Amniotic epithelial cell (primary cell): ENCODE data around the gene CACNA2D3.

Source experiments
- DNase-seq: peaks from one replicate; pipeline ENCODE4 v3.0.0-alpha.2; 2010; ENCODE audit warnings: low read depth

The CACNA2D3 gene

GRCh38 chr3:55089211-55089610 lies 966.9 kb downstream of the CACNA2D3 start:
- peak; percentile 14 for DNase-seq

DNA sequence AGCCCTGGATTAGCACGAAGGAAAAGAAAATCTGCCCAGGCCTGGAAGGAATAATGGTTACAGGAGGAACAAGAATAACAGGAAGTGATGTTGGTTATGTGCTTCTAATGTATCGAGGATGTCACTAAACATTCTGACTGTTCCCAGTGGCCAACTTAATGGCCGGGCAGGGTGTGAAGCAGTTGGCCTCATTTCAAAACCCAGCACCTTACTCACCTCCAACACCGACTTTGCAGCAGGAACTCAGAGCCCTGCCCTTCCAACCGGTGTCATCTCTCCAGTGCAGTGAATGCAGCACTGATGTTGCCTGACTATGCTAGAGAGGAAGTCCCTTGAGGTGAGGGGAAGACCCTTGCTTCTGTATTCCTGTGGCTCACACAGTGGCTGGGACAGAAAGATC lies 967.9 kb downstream of the CACNA2D3 start:
- DNase-seq, result no peak

DNA sequence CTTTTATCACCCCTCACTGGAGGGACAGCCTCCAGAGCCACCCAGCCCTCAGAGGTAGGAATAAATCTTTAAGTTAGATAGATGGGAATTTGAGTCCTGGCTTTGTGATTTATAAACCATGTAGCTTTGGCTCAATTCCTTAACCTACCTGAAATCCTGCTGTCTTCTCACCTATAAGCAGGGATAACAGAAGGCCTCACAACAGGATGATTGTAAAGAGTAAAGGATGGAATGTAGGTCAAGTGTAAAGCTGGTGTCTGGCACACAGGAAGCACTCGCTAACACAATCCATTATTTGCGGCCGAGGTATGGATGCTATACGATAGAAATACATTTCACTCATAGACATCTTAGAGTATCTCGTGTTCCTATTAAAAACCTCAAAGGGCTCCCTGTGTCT lies 968.4 kb downstream of the CACNA2D3 start:
- DNase-seq, result no peak

- DNase-seq, result peak; percentile 80
Measured at GRCh38 chr3:55091381-55092225, 969.3 kb downstream of the CACNA2D3 start.

DNA sequence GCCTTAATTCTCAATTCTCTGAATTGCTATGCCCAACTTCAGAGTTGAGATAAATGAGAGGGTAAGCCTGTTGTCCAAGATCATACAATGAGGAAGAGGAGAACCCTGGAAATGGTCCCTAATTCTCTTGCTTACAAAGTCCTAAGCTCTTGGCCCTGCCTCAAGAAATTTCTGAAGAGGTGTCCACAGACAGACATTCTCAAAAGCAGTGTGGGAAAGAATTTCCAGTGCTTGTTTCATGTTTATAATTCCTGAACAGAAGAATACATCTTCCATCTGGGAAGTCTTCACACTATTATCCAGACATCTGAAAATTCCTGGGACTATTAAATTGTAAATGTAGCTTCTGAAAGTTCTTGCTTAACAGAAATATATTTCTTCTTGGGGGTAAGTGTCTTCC lies 972.3 kb downstream of the CACNA2D3 start:
- DNase-seq, result no peak

GRCh38 chr3:55097441-55097840 lies 975.1 kb downstream of the CACNA2D3 start:
- DNase-seq, result no peak

- DNase-seq, result no peak
Measured at GRCh38 chr3:55105647-55106046, 983.3 kb downstream of the CACNA2D3 start.

DNA sequence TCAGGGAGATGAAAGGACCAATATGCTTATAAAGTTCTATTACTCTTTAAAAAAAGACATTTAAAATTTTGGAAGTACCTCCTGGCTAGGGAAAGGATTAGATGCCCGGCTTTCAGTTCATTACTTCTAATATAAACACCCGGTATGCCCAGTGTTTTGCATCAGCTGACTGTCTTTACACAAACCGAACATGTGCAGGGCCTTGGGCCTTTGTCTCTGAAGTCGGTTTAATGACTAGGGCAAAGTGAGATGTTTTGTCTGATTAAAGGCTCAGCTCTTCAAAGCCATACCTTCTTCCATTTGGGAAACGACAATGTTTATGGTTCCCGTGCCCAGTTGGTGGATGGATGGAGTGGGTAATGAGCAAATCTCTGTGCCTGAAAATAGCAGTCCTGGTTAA lies 984.8 kb downstream of the CACNA2D3 start:
- no peak for DNase-seq

GRCh38 chr3:55111906-55112305 lies 989.6 kb downstream of the CACNA2D3 start:
- DNase-seq, result peak; percentile 70

- no peak for DNase-seq
Measured at GRCh38 chr3:55118451-55118850, 996.1 kb downstream of the CACNA2D3 start.

DNA sequence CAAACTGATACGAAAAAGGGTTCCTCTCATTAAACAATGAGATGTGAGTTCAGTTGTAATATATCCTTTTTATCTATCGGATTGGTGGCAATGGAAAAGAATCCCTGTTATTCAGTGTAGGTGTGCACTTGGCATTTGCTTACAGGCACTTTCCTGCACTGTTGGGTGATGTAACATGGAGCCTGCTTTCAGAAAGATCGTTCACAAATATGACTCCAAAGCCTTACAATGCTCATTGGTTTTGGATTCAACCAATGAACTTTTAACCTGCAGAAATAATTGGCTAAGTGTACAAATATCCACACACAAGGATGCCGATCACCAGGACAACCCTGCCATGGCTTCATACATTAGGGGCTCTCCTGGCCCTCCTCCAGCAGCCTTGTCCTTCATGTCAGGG lies 996.9 kb downstream of the CACNA2D3 start:
- no peak for DNase-seq

GRCh38 chr3:55122312-55122711 lies 1000.0 kb downstream of the CACNA2D3 start:
- DNase-seq, result no peak
